Measurements from ENCODE around the gene RBM47.

RBM47 gene

DNA sequence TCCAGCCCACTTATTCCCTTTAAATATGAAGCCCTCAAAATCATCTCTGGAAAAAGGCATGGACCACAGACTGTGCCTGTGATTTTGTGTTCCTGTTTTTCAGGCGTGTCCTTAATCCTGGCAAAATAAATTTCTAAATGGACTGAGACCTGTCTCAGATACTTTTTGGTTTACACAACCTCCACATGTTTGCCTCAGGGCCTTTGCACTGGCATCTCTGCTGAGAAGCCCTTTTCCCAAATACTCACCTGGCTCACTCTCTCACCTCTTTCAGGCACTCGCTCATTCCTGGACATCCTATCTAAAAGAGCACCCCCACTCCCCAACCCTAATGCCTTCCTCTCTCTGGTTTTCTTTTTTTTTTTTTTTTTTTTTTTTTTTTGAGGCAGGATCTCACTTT is 254.0 kb downstream of the RBM47 start:
- TF ChIP-seq CREB1 (IDR thresholded peaks at IDR 0.05; ENCODE audit: low read depth) (no peak), TEAD4 (IDR thresholded peaks at IDR 0.05) (no peak), CEBPB (IDR thresholded peaks at IDR 0.05) (no peak), FOXM1 (IDR thresholded peaks at IDR 0.05; ENCODE audit: borderline replicate concordance, low read depth) (no peak), EGR1 (IDR thresholded peaks at IDR 0.05) (no peak)
- TF ChIP-seq, protein P1, sequence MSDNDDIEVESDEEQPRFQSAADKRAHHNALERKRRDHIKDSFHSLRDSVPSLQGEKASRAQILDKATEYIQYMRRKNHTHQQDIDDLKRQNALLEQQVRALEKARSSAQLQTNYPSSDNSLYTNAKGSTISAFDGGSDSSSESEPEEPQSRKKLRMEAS (IDR thresholded peaks at IDR 0.05) = no peak

DNA sequence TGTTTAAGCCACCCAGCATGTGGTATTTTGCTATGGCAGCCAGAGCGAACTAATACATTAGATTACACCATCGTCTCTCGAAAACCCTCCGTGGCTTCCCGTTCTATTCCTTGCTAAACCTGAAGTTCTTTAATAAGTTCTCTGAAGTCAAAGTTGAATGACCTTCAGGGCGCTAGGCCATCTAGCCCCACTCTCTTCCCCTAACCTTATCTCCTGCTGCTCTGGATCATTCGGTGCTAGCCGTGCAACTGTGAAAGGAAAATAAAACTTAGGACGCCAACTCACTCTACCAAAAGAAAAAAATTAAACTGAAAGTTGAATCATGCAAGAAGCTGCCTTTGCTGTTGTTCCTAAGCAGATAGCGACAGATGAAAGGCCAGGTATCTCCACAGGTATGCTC is 254.6 kb downstream of the RBM47 start:
- TF ChIP-seq TCF12 (IDR thresholded peaks at IDR 0.05; ENCODE audit: low read depth) = no peak
- no peak for TF ChIP-seq EGR1 (IDR thresholded peaks at IDR 0.05)
- TF ChIP-seq TEAD4 (IDR thresholded peaks at IDR 0.05) = no peak
- TF ChIP-seq RAD21 (IDR thresholded peaks at IDR 0.05; ENCODE audit: low read depth) = no peak
- no peak for TF ChIP-seq NFIC (IDR thresholded peaks at IDR 0.05)
- no peak for TF ChIP-seq YY1 (IDR thresholded peaks at IDR 0.05; ENCODE audit: low read depth)
- TF ChIP-seq EP300 (IDR thresholded peaks at IDR 0.05; ENCODE audit: borderline replicate concordance) = no peak
- TF ChIP-seq, protein P2, sequence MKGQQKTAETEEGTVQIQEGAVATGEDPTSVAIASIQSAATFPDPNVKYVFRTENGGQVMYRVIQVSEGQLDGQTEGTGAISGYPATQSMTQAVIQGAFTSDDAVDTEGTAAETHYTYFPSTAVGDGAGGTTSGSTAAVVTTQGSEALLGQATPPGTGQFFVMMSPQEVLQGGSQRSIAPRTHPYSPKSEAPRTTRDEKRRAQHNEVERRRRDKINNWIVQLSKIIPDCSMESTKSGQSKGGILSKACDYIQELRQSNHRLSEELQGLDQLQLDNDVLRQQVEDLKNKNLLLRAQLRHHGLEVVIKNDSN (IDR thresholded peaks at IDR 0.05) = no peak
- TF ChIP-seq CREB1 (IDR thresholded peaks at IDR 0.05; ENCODE audit: low read depth) = no peak

DNA sequence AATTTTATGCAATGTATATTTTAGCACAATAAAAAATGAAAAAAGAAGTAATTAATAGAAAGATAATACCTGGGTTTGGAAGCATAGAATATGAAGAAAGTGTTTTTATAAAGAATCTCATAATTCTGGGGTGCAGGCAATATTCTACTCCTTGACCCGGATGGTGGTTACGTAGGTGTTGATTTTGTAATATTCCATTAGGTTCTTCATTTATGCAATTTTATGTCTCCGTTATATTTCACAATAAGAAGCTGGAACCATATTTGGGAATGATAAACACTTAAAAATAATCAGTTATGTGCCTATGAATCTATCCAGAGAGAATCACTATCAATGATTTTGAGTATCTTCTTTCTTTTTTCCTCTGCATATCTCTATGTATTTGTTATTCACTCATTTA is 256.0 kb downstream of the RBM47 start:
- TF ChIP-seq, protein P1 (IDR thresholded peaks at IDR 0.05) = no peak
- no peak for TF ChIP-seq CEBPB (IDR thresholded peaks at IDR 0.05)
- TF ChIP-seq CREB1 (IDR thresholded peaks at IDR 0.05; ENCODE audit: low read depth) = no peak
- no peak for TF ChIP-seq TAF1 (IDR thresholded peaks at IDR 0.05; ENCODE audit: low read depth)
- TF ChIP-seq EP300 (IDR thresholded peaks at IDR 0.05; ENCODE audit: borderline replicate concordance) = no peak
- TF ChIP-seq RAD21 (IDR thresholded peaks at IDR 0.05; ENCODE audit: low read depth) = no peak
- TF ChIP-seq NFIC (IDR thresholded peaks at IDR 0.05) = no peak
- TF ChIP-seq ZBTB7A (IDR thresholded peaks at IDR 0.05; ENCODE audit: low read depth) = no peak
- no peak for TF ChIP-seq YY1 (IDR thresholded peaks at IDR 0.05; ENCODE audit: low read depth)
- TF ChIP-seq FOXM1 (IDR thresholded peaks at IDR 0.05; ENCODE audit: borderline replicate concordance, low read depth) = no peak
- no peak for TF ChIP-seq EGR1 (IDR thresholded peaks at IDR 0.05)
